Vagina (tissue), 2 donors: ENCODE data around the gene VTI1A.

Experiments
- CTCF ChIP-seq, 3 experiments: fragments of 450-650 bp in 2 of 3; fragments of 200-600 bp in 1 of 3; sonication (generic) in 1 of 3; IDR thresholded peaks; one replicate each; pipeline ENCODE4 v1.5.1; 2017 to 2019; ENCODE audit warnings: antibody characterized with exemption in 3 of 3, mild to moderate bottlenecking in 2 of 3, moderate library complexity in 2 of 3
- POLR2A ChIP-seq, 2 donors: fragments of 450-650 bp; IDR thresholded peaks; one replicate each; pipeline ENCODE4 v1.6.1; 2017; ENCODE audit warnings: antibody characterized with exemption in 2 of 2, mild to moderate bottlenecking in 2 of 2, moderate library complexity in 2 of 2
- POLR2AphosphoS5 ChIP-seq, 2 donors: sonication (generic); formaldehyde crosslinking; IDR thresholded peaks; one replicate each; pipeline ENCODE4 v1.9.0; 2017; ENCODE audit warnings: antibody characterized with exemption in 2 of 2, mild to moderate bottlenecking in 2 of 2, low read depth in 1 of 2; ENCODE audit not compliant: insufficient read depth in 1 of 2

GRCh38 chr10:112421731-112422130, 25.3 kb upstream of the VTI1A start:
- TF ChIP-seq CTCF (IDR thresholded peaks at IDR 0.05) (no peak), POLR2A (IDR thresholded peaks at IDR 0.05) (no peak), POLR2AphosphoS5 (IDR thresholded peaks at IDR 0.05; ENCODE audit: insufficient read depth in 1 of 2, low read depth in 1 of 2) (no peak)
